T-helper 1 cell treated with Interleukin-12 subunit alpha and Interleukin-12 subunit beta and Interleukin-4 antibody, amounts not matched to agents 30 μg/mL and 1 μg/mL, for 36 hours (primary cell): ENCODE results near the gene BRD3.
"Not testable (repeated sequence)": the region's sequence is repeated elsewhere in the genome, so short reads cannot be mapped to it uniquely, and the experiment has no call there.

Experiments used
- H3K27ac Mint-ChIP-seq: one replicate; pipeline ENCODE4 v1.8.0; 2021; ENCODE audit warnings: mild to moderate bottlenecking, mixed read lengths
- H3K27me3 Mint-ChIP-seq: one replicate; pipeline ENCODE4 v1.8.0; 2021; ENCODE audit warnings: low read depth, mixed read lengths
- H3K36me3 Mint-ChIP-seq: one replicate; pipeline ENCODE4 v1.8.0; 2021; ENCODE audit warnings: low read depth, mixed read lengths
- H3K4me1 Mint-ChIP-seq: one replicate; pipeline ENCODE4 v1.8.0; 2021; ENCODE audit warnings: low read depth, mixed read lengths
- H3K4me3 Mint-ChIP-seq: one replicate; pipeline ENCODE4 v1.8.0; 2021; ENCODE audit warnings: mild to moderate bottlenecking, moderate library complexity, mixed read lengths
- H3K9me3 Mint-ChIP-seq: one replicate; pipeline ENCODE4 v1.8.0; 2021; ENCODE audit warnings: mixed read lengths

Gene BRD3

DNA sequence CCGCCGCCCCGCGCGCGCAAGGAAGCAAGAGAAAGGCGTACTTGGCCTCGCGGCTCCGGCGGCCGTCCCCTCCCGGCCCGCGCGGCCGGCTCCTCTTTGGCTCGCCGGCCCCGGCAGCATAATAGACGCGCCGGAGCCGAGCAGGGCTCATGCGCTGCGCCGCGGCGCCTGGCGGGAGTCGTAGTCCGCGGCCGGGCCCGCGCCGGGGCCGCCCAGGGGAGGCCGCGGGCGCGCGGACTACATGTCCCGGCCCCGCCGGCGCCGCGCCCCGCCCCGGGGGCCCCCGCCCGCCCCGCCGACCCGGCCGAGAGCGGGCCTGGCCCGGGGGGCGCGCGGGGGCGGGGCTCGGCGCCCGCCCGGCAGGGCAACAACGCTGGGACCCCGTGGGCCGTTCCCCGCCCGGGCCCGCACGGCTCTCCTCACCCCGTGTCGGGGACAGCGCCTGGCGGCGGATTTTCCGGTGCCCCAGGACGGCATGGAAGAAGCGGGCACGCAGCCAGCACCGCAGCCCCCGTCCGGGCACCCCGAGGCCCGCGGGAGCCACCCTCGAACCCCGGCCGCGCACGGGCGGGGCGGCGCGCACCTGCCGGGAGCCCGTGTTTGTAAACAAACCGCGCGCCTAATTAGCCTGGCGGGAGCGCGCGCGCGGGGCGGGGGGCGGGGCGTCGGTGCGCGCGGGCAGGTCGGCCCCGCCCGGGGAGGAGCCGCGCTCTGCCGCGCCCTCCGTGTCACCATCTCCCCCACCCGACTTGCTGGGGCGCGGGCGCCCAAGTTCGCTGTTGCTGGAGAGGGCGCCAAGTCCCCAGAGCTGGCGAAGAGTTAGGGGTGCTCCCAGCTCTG, at the start of gene BRD3:
BRD3 (minus strand) TSS at position 123 of the 840 bp plus-strand sequence. CDS start 14,549 bp downstream, outside the sequence.
- Mint-ChIP-seq H3K9me3 (no peaks in the 10 kb centered on the region), H3K36me3 (peaks cover 4% of the 10 kb centered on the region), H3K4me1 (peaks cover 23% of the 10 kb centered on the region), H3K4me3 (peak within 1 kb of the TSS; percentile 84), H3K27me3 (peaks cover 21% of the 10 kb centered on the region), H3K27ac (peak within 1 kb of the TSS; percentile 92)

- no peaks in the 10 kb centered on the region for H3K4me1 Mint-ChIP-seq
- no peak overlapping the region for H3K27ac Mint-ChIP-seq
- H3K27me3 Mint-ChIP-seq = no peaks in the 10 kb centered on the region
- no peak overlapping the region for H3K4me3 Mint-ChIP-seq
- H3K36me3 Mint-ChIP-seq = no peaks in the 10 kb centered on the region
- H3K9me3 Mint-ChIP-seq = no peaks in the 10 kb centered on the region
Observed at GRCh38 chr9:134112561-134112960, 44.7 kb upstream of the BRD3 start.

GRCh38 chr9:134111064-134111463, 43.2 kb upstream of the BRD3 start:
- Mint-ChIP-seq H3K4me1 (no peaks in the 10 kb centered on the region), H3K36me3 (no peaks in the 10 kb centered on the region), H3K27ac (no peak overlapping the region)

DNA sequence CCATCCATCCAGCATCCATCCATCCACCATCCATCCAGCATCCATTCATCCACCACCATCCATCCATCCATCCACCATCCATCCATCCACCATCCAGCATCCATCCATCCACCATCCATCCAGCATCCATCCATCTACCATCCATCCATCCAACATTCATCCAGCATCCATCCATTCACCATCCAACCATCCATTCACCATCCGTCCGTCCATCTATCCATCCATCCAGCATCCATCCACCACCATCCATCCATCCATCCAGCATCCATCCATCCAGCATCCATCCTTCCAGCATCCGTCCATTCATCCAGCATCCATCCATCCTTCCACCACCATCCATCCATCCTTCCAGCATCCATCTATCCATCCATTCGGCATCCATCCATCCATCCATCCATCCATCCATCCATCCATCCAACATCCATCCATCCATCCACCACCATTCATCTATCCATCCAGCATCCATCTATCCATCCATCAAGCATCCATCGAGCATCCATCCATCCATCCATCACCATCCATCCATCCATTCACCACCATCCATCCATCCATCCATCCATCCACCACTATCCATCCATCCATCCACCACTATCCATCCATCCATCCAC, 35.7 kb upstream of the BRD3 start:
- Mint-ChIP-seq H3K27me3 (peaks cover 3% of the 10 kb centered on the region), H3K4me3 (no peak overlapping the region), H3K9me3 (no peaks in the 10 kb centered on the region), H3K27ac (no peak overlapping the region), H3K4me1 (peaks cover 3% of the 10 kb centered on the region), H3K36me3 (no peaks in the 10 kb centered on the region)

More at GRCh38 chr9:134111064-134111463, 43.2 kb upstream of the BRD3 start:
- Mint-ChIP-seq H3K4me3 (no peak overlapping the region), H3K27me3 (no peaks in the 10 kb centered on the region), H3K9me3 (no peaks in the 10 kb centered on the region)

GRCh38 chr9:134101623-134102149, 33.9 kb upstream of the BRD3 start:
- no peaks in the 10 kb centered on the region for H3K36me3 Mint-ChIP-seq
- H3K4me1 Mint-ChIP-seq = peaks cover 3% of the 10 kb centered on the region
- H3K27ac Mint-ChIP-seq = no peak overlapping the region
- no peaks in the 10 kb centered on the region for H3K9me3 Mint-ChIP-seq
- H3K4me3 Mint-ChIP-seq = no peak overlapping the region
- peaks cover 3% of the 10 kb centered on the region for H3K27me3 Mint-ChIP-seq

DNA sequence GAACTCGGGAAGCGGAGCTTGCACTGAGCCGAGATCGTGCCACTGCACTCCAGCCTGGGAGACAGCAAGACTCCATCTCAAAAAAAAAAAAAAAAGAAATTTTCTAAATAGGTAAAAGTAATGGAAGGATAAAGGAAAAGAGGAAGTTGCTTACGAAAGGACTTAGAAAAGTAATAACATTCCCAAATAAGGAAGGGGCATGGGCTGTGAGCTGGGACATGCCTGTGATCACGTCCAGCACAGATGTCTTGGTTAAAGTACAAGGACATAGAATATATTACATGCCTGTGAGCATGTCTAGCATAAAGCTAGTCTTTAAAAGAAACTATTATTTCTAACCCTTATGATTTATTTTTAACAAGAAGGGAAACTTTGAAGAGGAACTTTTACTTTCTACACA, 33.3 kb upstream of the BRD3 start:
- H3K27ac Mint-ChIP-seq, H3K36me3 Mint-ChIP-seq, H3K9me3 Mint-ChIP-seq, H3K27me3 Mint-ChIP-seq, H3K4me3 Mint-ChIP-seq, H3K4me1 Mint-ChIP-seq: not testable (repeated sequence)

DNA sequence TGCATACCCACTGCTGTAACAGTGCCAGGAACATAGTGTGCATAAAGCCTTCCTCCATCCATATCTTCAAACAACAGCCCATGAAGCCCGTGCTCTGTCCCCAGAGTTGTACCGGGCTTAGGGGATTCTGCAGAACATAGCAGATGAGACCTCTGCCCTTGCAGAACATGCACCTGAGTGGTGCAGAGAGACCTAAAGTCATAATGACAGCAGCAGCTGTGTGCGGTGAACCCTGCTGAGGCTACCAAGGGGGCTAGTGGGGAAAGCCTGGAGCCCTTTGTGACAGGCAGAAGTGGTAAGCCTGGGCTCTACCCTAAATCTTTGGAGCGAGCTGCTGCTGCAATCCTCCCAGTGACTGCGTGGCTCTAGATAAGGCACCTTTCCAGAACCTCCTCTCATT, 32.2 kb upstream of the BRD3 start:
- no peaks in the 10 kb centered on the region for H3K36me3 Mint-ChIP-seq
- H3K27me3 Mint-ChIP-seq = peaks cover 3% of the 10 kb centered on the region

DNA sequence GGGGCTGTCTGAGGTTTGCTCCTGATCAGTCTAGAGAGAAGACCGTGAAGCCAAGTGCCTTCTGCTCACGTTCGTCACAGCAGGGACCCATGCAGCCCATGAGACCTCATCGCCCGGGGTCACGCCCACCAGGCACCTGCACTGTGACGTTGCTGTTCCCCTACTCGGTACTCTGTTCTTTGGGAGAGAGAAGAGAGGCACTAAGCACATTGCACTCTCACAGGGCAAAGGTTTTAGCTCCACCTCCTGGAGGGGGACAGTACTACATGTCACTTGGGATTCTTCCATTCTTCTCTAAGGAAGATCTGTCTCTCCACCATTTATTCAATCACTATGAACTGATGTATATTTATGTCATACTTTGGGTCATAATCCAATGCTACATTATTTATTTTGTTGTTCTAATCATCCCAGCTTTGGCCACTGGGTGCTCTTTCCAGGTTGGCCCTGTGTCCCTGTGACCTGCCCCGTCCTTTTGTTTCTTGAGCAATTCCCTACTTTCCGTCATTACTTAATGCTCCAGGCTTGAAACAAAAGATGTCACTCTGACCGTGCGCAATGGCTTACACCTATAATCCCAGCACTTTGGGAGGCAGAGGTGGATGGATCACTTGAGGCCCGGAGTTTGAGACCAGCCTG, 31.4 kb upstream of the BRD3 start:
- Mint-ChIP-seq H3K4me1 (peaks cover 3% of the 10 kb centered on the region), H3K9me3 (no peaks in the 10 kb centered on the region), H3K36me3 (no peaks in the 10 kb centered on the region), H3K27ac (no peak overlapping the region), H3K4me3 (no peak overlapping the region), H3K27me3 (peaks cover 3% of the 10 kb centered on the region)

More for the DNA sequence above, 32.2 kb upstream of the BRD3 start:
- H3K9me3 Mint-ChIP-seq = no peaks in the 10 kb centered on the region
- no peak overlapping the region for H3K27ac Mint-ChIP-seq
- H3K4me3 Mint-ChIP-seq = no peak overlapping the region
- peaks cover 3% of the 10 kb centered on the region for H3K4me1 Mint-ChIP-seq

- Mint-ChIP-seq H3K4me3 (no peak overlapping the region), H3K36me3 (no peaks in the 10 kb centered on the region), H3K4me1 (no peaks in the 10 kb centered on the region)
Observed at GRCh38 chr9:134089972-134090371, 22.1 kb upstream of the BRD3 start.

DNA sequence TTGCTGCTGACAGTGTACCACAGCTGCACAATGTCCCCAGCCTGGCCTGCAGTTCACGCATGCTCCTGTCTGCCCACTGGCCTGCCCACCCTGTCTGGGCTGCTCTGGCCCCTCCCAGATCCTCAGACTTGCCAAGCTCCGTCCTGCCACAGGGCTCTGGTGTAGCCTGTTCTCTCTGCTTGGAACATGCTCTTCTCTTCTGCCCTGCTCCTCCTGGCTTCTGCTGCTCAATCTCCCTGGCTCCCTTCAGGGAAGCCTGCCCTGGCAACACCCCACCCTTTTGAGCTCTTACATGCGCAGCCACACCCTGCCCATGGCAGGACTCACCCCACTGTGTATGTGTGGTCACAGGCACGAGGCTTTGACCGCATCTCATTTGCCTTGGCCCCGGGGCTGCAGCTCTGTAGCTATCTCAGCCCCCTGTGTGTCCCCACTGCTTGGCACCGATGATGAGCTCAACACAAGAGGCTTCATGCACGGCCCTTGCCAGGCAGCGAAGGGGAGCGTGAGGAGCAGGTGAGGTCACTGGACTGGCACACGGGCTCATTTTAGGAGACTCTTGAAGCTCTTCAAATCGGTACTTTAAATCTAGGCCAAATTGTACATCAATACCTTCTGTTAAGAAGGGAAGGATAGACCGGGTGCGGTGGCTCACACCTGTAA, 20.4 kb upstream of the BRD3 start:
- Mint-ChIP-seq H3K27ac (no peak overlapping the region), H3K4me3 (no peak overlapping the region), H3K9me3 (no peaks in the 10 kb centered on the region), H3K27me3 (peaks cover 13% of the 10 kb centered on the region), H3K36me3 (no peaks in the 10 kb centered on the region), H3K4me1 (no peaks in the 10 kb centered on the region)

More at GRCh38 chr9:134089972-134090371, 22.1 kb upstream of the BRD3 start:
- Mint-ChIP-seq H3K27ac (no peak overlapping the region), H3K9me3 (no peaks in the 10 kb centered on the region), H3K27me3 (peaks cover 16% of the 10 kb centered on the region)

DNA sequence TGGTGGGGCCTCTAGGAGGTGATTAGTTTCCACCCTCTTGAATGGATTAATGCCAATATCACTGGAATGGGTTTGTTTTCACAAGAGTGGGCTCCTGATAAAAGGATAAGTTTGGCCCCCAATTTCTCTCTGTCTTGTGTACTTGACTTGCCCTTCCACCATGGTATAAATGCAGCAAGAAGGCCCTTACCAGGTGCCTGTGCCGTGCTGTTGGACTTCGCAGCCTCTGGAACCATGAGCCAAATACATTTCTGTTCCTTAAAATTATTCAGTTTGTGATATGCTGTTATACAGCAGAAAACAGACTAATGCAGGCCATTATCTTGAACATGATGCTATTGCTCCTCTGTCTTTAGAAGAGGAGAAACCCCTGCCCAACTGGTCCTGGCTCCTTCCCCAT, 17.8 kb upstream of the BRD3 start:
- Mint-ChIP-seq H3K27me3 (peaks cover 8% of the 10 kb centered on the region), H3K36me3 (no peaks in the 10 kb centered on the region), H3K4me3 (no peak overlapping the region), H3K4me1 (no peaks in the 10 kb centered on the region), H3K9me3 (no peaks in the 10 kb centered on the region), H3K27ac (no peak overlapping the region)

GRCh38 chr9:134083451-134083850, 15.6 kb upstream of the BRD3 start:
- H3K4me3 Mint-ChIP-seq = no peak overlapping the region
- H3K4me1 Mint-ChIP-seq = no peaks in the 10 kb centered on the region
- H3K9me3 Mint-ChIP-seq = no peaks in the 10 kb centered on the region
- no peaks in the 10 kb centered on the region for H3K36me3 Mint-ChIP-seq
- no peak overlapping the region for H3K27ac Mint-ChIP-seq
- peaks cover 8% of the 10 kb centered on the region for H3K27me3 Mint-ChIP-seq

- Mint-ChIP-seq H3K36me3 (no peaks in the 10 kb centered on the region), H3K4me3 (no peak overlapping the region), H3K4me1 (no peaks in the 10 kb centered on the region), H3K27ac (no peak overlapping the region), H3K9me3 (peaks cover 14% of the 10 kb centered on the region), H3K27me3 (peaks cover 4% of the 10 kb centered on the region)
Observed at GRCh38 chr9:134076644-134077043, 8.8 kb upstream of the BRD3 start.

DNA sequence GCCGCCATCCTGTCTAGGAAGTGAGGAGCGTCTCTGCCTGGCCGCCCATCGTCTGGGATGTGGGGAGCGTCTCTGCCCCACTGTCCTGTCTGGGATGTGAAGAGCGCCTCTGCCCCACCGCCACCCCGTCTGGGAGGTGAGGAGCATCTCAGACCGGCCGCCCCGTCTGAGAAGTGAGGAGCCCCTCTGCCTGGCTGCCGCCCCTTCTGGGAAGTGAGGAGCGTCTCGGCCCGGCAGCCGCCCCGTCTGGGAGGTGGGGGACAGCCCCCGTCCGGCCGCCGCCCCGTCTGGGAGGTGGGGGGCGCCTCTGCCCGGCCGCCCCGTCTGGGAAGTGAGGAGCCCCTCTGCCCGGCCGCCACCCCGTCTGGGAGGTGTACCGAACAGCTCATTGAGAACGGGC, 7.9 kb upstream of the BRD3 start:
- not testable (repeated sequence) for H3K4me1 Mint-ChIP-seq, H3K27me3 Mint-ChIP-seq, H3K27ac Mint-ChIP-seq, H3K36me3 Mint-ChIP-seq, H3K4me3 Mint-ChIP-seq
- H3K9me3 Mint-ChIP-seq = peaks cover 14% of the 10 kb centered on the region
